LNCaP clone FGC (cell line): Measurements from ENCODE around the gene TBC1D9B.

Source experiments
- DNase-seq: peaks from one replicate; pipeline ENCODE4 v3.0.0-alpha.2; 2011; ENCODE audit warnings: low read depth
- H3K4me3 ChIP-seq: 2 replicates; pipeline ENCODE4 v1.5.1; 2011; ENCODE audit warnings: mild to moderate bottlenecking, low read depth, low read length, control low read depth
- CTCF ChIP-seq: IDR thresholded peaks from 2 replicates; pipeline ENCODE4 v1.5.1; 2012; ENCODE audit warnings: mild to moderate bottlenecking; ENCODE audit not compliant: control insufficient read depth, insufficient read depth; ENCODE audit errors: extremely low read depth

TBC1D9B gene

GRCh38 chr5:179912386-179912785, 4.7 kb upstream of the TBC1D9B start:
- TF ChIP-seq CTCF = no peak
- DNase-seq = peak; percentile 69
- H3K4me3 ChIP-seq = no peak overlapping the region

GRCh38 chr5:179909224-179909623, 1.5 kb upstream of the TBC1D9B start:
- no peak overlapping the region for H3K4me3 ChIP-seq
- no peak for TF ChIP-seq CTCF
- DNase-seq = no peak

- no peak overlapping the region for H3K4me3 ChIP-seq
- no peak for DNase-seq
These were observed 831 bp upstream of the TBC1D9B start for GRCh38 chr5:179908528-179908927.

GRCh38 chr5:179906795-179907555, 722 bp downstream of the TBC1D9B start:
- DNase-seq = no peak
- TF ChIP-seq CTCF = no peak
- peak overlapping the region; percentile 76 for H3K4me3 ChIP-seq

More at GRCh38 chr5:179908528-179908927, 831 bp upstream of the TBC1D9B start:
- no peak for TF ChIP-seq CTCF

- TF ChIP-seq CTCF = no peak
- DNase-seq = no peak
- peak overlapping the region; percentile 76 for H3K4me3 ChIP-seq
These were observed 1.4 kb downstream of the TBC1D9B start for GRCh38 chr5:179906294-179906794.

GRCh38 chr5:179905161-179905560, 2.5 kb downstream of the TBC1D9B start:
- DNase-seq = no peak
- no peak overlapping the region for H3K4me3 ChIP-seq
- TF ChIP-seq CTCF = no peak
